PC-9 (cell line): Measurements from ENCODE around the gene GH1. TPM values are rescaled to one million over a fixed set of nuclear protein-coding genes. Genes with fewer than 3 reads are reported as not detected.

ENCODE experiments used
- BruUV-seq: library from RNA; stranded (reverse); fragments of 400-500 nt; replicated peaks from 2 replicates; lab custom pipeline; 2021; lab: Mats Ljungman, UMichigan
- CTCF ChIA-PET: fragments of 300-600 bp; sonication (Branson Sonifier 250); formaldehyde crosslinking; loops from one replicate; lab custom pipeline; 2022; ENCODE audit warnings: antibody characterized with exemption; lab: Charles Lee
- POLR2A ChIA-PET: fragments of 300-600 bp; sonication (Branson Sonifier 250); formaldehyde crosslinking; loops from one replicate; lab custom pipeline; 2022; ENCODE audit warnings: antibody characterized with exemption; ENCODE audit not compliant: unreplicated experiment; lab: Charles Lee
- DNase-seq, 2 experiments: peaks; one replicate each; pipeline versions ENCODE4 v3.0.0 to v3.0.0-alpha.2; 2015 to 2022; ENCODE audit warnings: mixed read lengths in 1 of 2
- H2AFZ ChIP-seq: fragments of 200-600 bp; sonication (generic); 2 replicates; pipeline ENCODE4 v1.8.1; 2017; ENCODE audit warnings: antibody characterized with exemption
- H3F3A ChIP-seq: fragments of 200-600 bp; sonication (generic); 2 replicates; pipeline ENCODE4 v1.8.1; 2017; ENCODE audit warnings: antibody characterized with exemption, mild to moderate bottlenecking, low read depth; ENCODE audit not compliant: insufficient read depth
- H3K27ac ChIP-seq: fragments of 200-600 bp; sonication (generic); 2 replicates; pipeline ENCODE4 v1.6.1; 2016; ENCODE audit warnings: mixed run types
- H3K27me3 ChIP-seq: fragments of 200-600 bp; sonication (generic); 2 replicates; pipeline ENCODE4 v1.6.1; 2016; ENCODE audit warnings: low read depth, mixed run types; ENCODE audit not compliant: insufficient read depth
- H3K36me3 ChIP-seq: fragments of 200-600 bp; sonication (generic); 2 replicates; pipeline ENCODE4 v1.6.1; 2016; ENCODE audit warnings: low read depth, mixed run types
- H3K4me1 ChIP-seq: fragments of 200-600 bp; sonication (generic); replicated peaks from 2 replicates; pipeline ENCODE4 v1.6.1; 2016; ENCODE audit warnings: mixed run types; ENCODE audit not compliant: insufficient read depth
- H3K4me2 ChIP-seq: fragments of 200-600 bp; sonication (generic); 2 replicates; pipeline ENCODE4 v1.6.1; 2017; ENCODE audit warnings: mixed run types
- H3K4me3 ChIP-seq: fragments of 200-600 bp; sonication (generic); 2 replicates; pipeline ENCODE4 v1.6.1; 2016; ENCODE audit warnings: mixed run types
- H3K79me2 ChIP-seq: fragments of 200-600 bp; sonication (generic); 2 replicates; pipeline ENCODE4 v1.6.1; 2017; ENCODE audit warnings: low read depth, mixed run types
- H3K9me2 ChIP-seq: fragments of 200-600 bp; sonication (generic); 2 replicates; pipeline ENCODE4 v1.8.1; 2017; ENCODE audit warnings: mild to moderate bottlenecking; ENCODE audit not compliant: insufficient read depth
- H3K9me3 ChIP-seq: fragments of 200-600 bp; sonication (generic); 2 replicates; pipeline ENCODE4 v1.8.1; 2016; ENCODE audit warnings: low read depth; ENCODE audit not compliant: insufficient read depth
- H4K20me1 ChIP-seq: fragments of 200-600 bp; sonication (generic); 2 replicates; pipeline ENCODE4 v1.8.1; 2017; ENCODE audit not compliant: insufficient read depth
- CTCF ChIP-seq: fragments of 200-600 bp; sonication (generic); conservative IDR thresholded peaks from 2 replicates; pipeline ENCODE4 v1.6.1; 2017; ENCODE audit warnings: mixed run types, antibody characterized with exemption, mild to moderate bottlenecking, moderate library complexity
- EZH2 ChIP-seq: fragments of 200-600 bp; sonication (generic); IDR thresholded peaks from 2 replicates; pipeline ENCODE4 v1.8.0; 2017; ENCODE audit warnings: antibody characterized with exemption, low read depth
- intact Hi-C: fragments of 100-400 bp; cut with micrococcal nuclease; formaldehyde crosslinking; loops from one replicate; pipeline ENCODE4 v1.10.0; 2022; ENCODE audit not compliant: unreplicated experiment
- total RNA-seq: library from RNA; stranded (reverse); gene quantifications from 2 replicates; pipeline ENCODE4 v1.2.3, GENCODE V29; 2021

The GH1 gene
- total RNA-seq, 1 experiment from 2014 or later = not detected

- H3K79me2 ChIP-seq = no peaks in the 10 kb centered on the region
- no peak overlapping the region for H3K4me2 ChIP-seq
- no TSS peak for BruUV-seq
- ChIA-PET POLR2A (no interaction called here), CTCF (no interaction called here)
- no peaks in the 10 kb centered on the region for H3K9me2 ChIP-seq
- intact Hi-C loops = no loop called here
- DNase-seq = no peak
- H3K9me3 ChIP-seq = no peaks in the 10 kb centered on the region
- no peak overlapping the region for H2AFZ ChIP-seq
- no peak overlapping the region for H3K4me3 ChIP-seq
- H4K20me1 ChIP-seq = no peaks in the 10 kb centered on the region
- peaks cover 11% of the 10 kb centered on the region for H3K27me3 ChIP-seq
- no peaks in the 10 kb centered on the region for H3K36me3 ChIP-seq
- no peaks in the 10 kb centered on the region for H3K4me1 ChIP-seq
- TF ChIP-seq CTCF (no peak), EZH2 (no peak)
- H3F3A ChIP-seq = no peaks in the 10 kb centered on the region
- no peak overlapping the region for H3K27ac ChIP-seq
These were observed 21.9 kb upstream of the GH1 start for GRCh38 chr17:63940584-63940983.

- no peak overlapping the region for H3K4me2 ChIP-seq
- TF ChIP-seq EZH2 = no peak
- no peak for TF ChIP-seq CTCF
- H3K9me2 ChIP-seq = no peaks in the 10 kb centered on the region
- BruUV-seq = no TSS peak
- no peaks in the 10 kb centered on the region for H3K4me1 ChIP-seq
- intact Hi-C loops = no loop called here
- no peaks in the 10 kb centered on the region for H3K9me3 ChIP-seq
- no peak overlapping the region for H2AFZ ChIP-seq
- no peak for DNase-seq
- H4K20me1 ChIP-seq = no peaks in the 10 kb centered on the region
- H3K79me2 ChIP-seq = no peaks in the 10 kb centered on the region
- ChIA-PET CTCF (no interaction called here), POLR2A (no interaction called here)
- H3K27ac ChIP-seq = no peak overlapping the region
- peaks cover 9% of the 10 kb centered on the region for H3K27me3 ChIP-seq
- no peaks in the 10 kb centered on the region for H3F3A ChIP-seq
- no peak overlapping the region for H3K4me3 ChIP-seq
- no peaks in the 10 kb centered on the region for H3K36me3 ChIP-seq
These were observed 21.2 kb upstream of the GH1 start for GRCh38 chr17:63939884-63940283.

- H2AFZ ChIP-seq = no peak overlapping the region
- intact Hi-C loops = no loop called here
- H3K27ac ChIP-seq = no peak overlapping the region
- no peaks in the 10 kb centered on the region for H3K9me2 ChIP-seq
- no peaks in the 10 kb centered on the region for H3K4me1 ChIP-seq
- peaks cover 9% of the 10 kb centered on the region; the same call in 1 of the 2 replicates for H3K27me3 ChIP-seq
- no TSS peak for BruUV-seq
- no peaks in the 10 kb centered on the region for H3K79me2 ChIP-seq
- DNase-seq = no peak
- no peaks in the 10 kb centered on the region for H4K20me1 ChIP-seq
- POLR2A ChIA-PET = no interaction called here
- CTCF ChIA-PET = no interaction called here
- no peak overlapping the region for H3K4me2 ChIP-seq
- H3K4me3 ChIP-seq = no peak overlapping the region
- no peaks in the 10 kb centered on the region for H3K9me3 ChIP-seq
- H3K36me3 ChIP-seq = no peaks in the 10 kb centered on the region
- TF ChIP-seq CTCF (no peak), EZH2 (no peak)
- H3F3A ChIP-seq = no peaks in the 10 kb centered on the region
These were observed 20.8 kb upstream of the GH1 start for GRCh38 chr17:63939401-63939800.
